Airway epithelial cell (primary cell): ENCODE data around the gene PLA2G4F. TPM values are rescaled to one million over a fixed set of nuclear protein-coding genes. Genes with fewer than 3 reads are reported as not detected.

Experiments used
- total RNA-seq: library from RNA; depleted of rRNA; stranded (reverse); fragments of >200 nt; gene quantifications from 2 replicates; pipeline ENCODE4 v1.2.3, GENCODE V29; 2015

PLA2G4F gene, protein sequence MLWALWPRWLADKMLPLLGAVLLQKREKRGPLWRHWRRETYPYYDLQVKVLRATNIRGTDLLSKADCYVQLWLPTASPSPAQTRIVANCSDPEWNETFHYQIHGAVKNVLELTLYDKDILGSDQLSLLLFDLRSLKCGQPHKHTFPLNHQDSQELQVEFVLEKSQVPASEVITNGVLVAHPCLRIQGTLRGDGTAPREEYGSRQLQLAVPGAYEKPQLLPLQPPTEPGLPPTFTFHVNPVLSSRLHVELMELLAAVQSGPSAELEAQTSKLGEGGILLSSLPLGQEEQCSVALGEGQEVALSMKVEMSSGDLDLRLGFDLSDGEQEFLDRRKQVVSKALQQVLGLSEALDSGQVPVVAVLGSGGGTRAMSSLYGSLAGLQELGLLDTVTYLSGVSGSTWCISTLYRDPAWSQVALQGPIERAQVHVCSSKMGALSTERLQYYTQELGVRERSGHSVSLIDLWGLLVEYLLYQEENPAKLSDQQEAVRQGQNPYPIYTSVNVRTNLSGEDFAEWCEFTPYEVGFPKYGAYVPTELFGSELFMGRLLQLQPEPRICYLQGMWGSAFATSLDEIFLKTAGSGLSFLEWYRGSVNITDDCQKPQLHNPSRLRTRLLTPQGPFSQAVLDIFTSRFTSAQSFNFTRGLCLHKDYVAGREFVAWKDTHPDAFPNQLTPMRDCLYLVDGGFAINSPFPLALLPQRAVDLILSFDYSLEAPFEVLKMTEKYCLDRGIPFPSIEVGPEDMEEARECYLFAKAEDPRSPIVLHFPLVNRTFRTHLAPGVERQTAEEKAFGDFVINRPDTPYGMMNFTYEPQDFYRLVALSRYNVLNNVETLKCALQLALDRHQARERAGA
- total RNA-seq = 3.5 and 10.7 TPM in 2 replicates

DNA sequence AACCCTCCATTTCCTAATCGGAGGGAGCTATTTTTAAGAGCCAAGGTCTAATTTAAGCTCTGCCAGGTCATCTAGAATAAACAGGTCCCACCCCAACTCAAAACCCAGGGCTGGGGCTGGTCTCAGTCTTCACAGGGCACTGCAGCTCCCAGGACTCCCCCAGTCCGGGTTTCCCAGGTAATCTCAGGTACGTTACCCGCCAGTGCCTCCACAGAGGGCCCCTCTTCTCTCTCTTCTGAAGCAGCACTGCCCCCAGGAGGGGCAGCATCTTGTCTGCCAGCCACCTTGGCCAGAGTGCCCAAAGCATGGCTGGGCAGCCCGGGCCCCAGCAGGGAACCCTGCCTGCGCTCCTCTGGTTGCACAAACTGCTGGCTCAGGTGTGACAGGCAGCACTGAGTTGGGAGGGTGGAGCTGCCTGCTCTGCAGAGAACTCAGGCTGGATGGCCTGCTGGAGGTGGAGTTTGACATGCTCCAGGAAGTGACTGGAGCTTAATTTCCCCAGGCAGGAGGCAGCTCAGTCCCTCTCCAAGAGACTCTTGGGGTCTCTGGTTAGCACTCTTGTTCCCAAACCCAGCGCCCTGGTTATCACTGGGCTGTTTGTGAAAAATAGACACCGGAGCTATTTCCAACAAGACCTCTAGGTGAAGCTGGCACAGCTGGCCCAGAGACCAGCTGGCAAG, at the start of gene PLA2G4F:
Gene PLA2G4F (minus strand): TSS at position 394 of the 680 bp plus-strand sequence. CDS start 87 bp downstream, at position 307.

DNA sequence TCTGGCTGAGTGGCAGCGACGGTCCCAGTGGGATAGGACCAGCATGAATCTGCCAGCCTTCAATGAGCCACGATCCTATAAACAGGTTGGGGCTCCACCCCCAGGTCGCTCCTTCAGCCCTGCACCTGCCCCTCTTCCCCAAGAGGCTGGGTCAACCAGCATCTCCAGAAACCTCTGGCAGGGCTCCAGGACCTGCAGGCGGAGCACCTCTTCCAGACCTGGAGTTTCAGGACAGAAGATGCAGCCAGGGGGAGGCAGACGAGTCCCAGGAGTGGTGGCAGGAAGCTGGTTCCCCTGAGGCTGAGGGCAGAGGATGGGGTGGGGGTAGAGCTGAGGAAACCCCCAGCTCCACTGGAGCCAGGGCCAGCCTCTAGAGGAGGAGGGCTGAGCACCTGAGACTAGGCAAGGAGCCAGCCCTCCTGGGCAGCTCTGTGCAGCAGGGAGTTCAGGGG, 61.9 kb downstream of the PLA2G4F start, which contains the start of gene PLA2G4D:
Gene PLA2G4D (minus strand): TSS at position 51 of the 452 bp plus-strand sequence. CDS start 103 bp downstream, outside the sequence.

Other genes with a start within 250 kb of the PLA2G4F start
- gene EHD4, start 184.1 kb downstream of the PLA2G4F start, total RNA-seq = 30.4 and 38.6 TPM in 2 replicates
- gene PLA2G4E, start 135.6 kb downstream of the PLA2G4F start, total RNA-seq = 3.7 and 5.1 TPM in 2 replicates
- not detected in 2 replicates for gene PLA2G4D, start 62.1 kb downstream of the PLA2G4F start, total RNA-seq
- 15.1 and 24.8 TPM in 2 replicates for gene VPS39, start 51.7 kb upstream of the PLA2G4F start, total RNA-seq
- gene GANC, start 116.6 kb upstream of the PLA2G4F start, total RNA-seq = 14.9 and 19.3 TPM in 2 replicates
- 48.7 and 58.2 TPM in 2 replicates for gene TMEM87A, start 116.8 kb upstream of the PLA2G4F start, total RNA-seq
- gene CAPN3, start 202.9 kb upstream of the PLA2G4F start, total RNA-seq = 1.5 and 1.7 TPM in 2 replicates